H9 (cell line): ENCODE data around the gene RNF26. TPM values are rescaled to one million over a fixed set of nuclear protein-coding genes. Genes with fewer than 3 reads are reported as not detected.

Experiments used
- DNase-seq: peaks from one replicate; pipeline ENCODE4 v3.0.0-alpha.2; 2017
- H2AFZ ChIP-seq: one replicate; pipeline ENCODE4 v1.6.1; 2013; ENCODE audit warnings: mild to moderate bottlenecking, low read length, control low read depth, moderate library complexity
- H2AK5ac ChIP-seq: 2 replicates; pipeline ENCODE4 v1.6.1; 2013; ENCODE audit warnings: low read length, control low read depth, mixed read lengths; ENCODE audit not compliant: insufficient read length
- H2BK120ac ChIP-seq: one replicate; pipeline ENCODE4 v1.6.1; 2013; ENCODE audit warnings: low read depth, mild to moderate bottlenecking, low read length, control low read depth, inconsistent platforms; ENCODE audit not compliant: poor library complexity, severe bottlenecking
- H2BK12ac ChIP-seq: 2 replicates; pipeline ENCODE4 v1.6.1; 2013; ENCODE audit warnings: low read length, control low read depth, mixed read lengths, low read depth; ENCODE audit not compliant: insufficient read length
- H2BK15ac ChIP-seq: 2 replicates; pipeline ENCODE4 v1.6.1; 2013; ENCODE audit warnings: low read depth, low read length, control low read depth
- H2BK20ac ChIP-seq: one replicate; pipeline ENCODE4 v1.6.1; 2013; ENCODE audit warnings: low read depth, mild to moderate bottlenecking, low read length, control low read depth, inconsistent platforms; ENCODE audit not compliant: poor library complexity, severe bottlenecking
- H2BK5ac ChIP-seq: 2 replicates; pipeline ENCODE4 v1.6.1; 2013; ENCODE audit warnings: low read length, control low read depth, mixed read lengths; ENCODE audit not compliant: insufficient read length
- H3K14ac ChIP-seq: 2 replicates; pipeline ENCODE4 v1.6.1; 2013; ENCODE audit warnings: low read length, control low read depth; ENCODE audit not compliant: insufficient read depth
- H3K18ac ChIP-seq: 2 replicates; pipeline ENCODE4 v1.6.1; 2013; ENCODE audit warnings: low read depth, mild to moderate bottlenecking, mixed read lengths, low read length, control low read depth; ENCODE audit not compliant: insufficient read length
- H3K23ac ChIP-seq: 2 replicates; pipeline ENCODE4 v1.6.1; 2013; ENCODE audit warnings: low read length, control low read depth, mixed read lengths, low read depth; ENCODE audit not compliant: insufficient read length
- H3K23me2 ChIP-seq: 2 replicates; pipeline ENCODE4 v1.6.1; 2013; ENCODE audit warnings: low read depth, mild to moderate bottlenecking, mixed read lengths, low read length, control low read depth; ENCODE audit not compliant: insufficient read length, poor library complexity, severe bottlenecking
- H3K27ac ChIP-seq: 2 replicates; pipeline ENCODE4 v1.5.1; 2013; ENCODE audit warnings: low read length, control low read depth, mixed read lengths, low read depth; ENCODE audit not compliant: insufficient read length
- H3K27me3 ChIP-seq: 2 replicates; pipeline ENCODE4 v1.6.1; 2013; ENCODE audit warnings: low read length, control low read depth, inconsistent platforms; ENCODE audit not compliant: insufficient read depth
- H3K4ac ChIP-seq: 2 replicates; pipeline ENCODE4 v1.6.1; 2013; ENCODE audit warnings: low read depth, mild to moderate bottlenecking, control low read depth, inconsistent platforms, low read length, moderate library complexity
- H3K4me1 ChIP-seq: 2 replicates; pipeline ENCODE4 v1.6.1; 2013; ENCODE audit warnings: low read length, control low read depth, inconsistent platforms; ENCODE audit not compliant: insufficient read depth
- H3K4me2 ChIP-seq: 2 replicates; pipeline ENCODE4 v1.6.1; 2013; ENCODE audit warnings: low read length, control low read depth, mixed read lengths; ENCODE audit not compliant: insufficient read length, insufficient read depth
- H3K56ac ChIP-seq: 2 replicates; pipeline ENCODE4 v1.6.1; 2013; ENCODE audit warnings: low read depth, mild to moderate bottlenecking, mixed read lengths, low read length, control low read depth; ENCODE audit not compliant: insufficient read length
- H3K79me1 ChIP-seq: 2 replicates; pipeline ENCODE4 v1.6.1; 2013; ENCODE audit warnings: low read depth, mild to moderate bottlenecking, moderate library complexity, low read length, control low read depth, inconsistent platforms; ENCODE audit not compliant: insufficient read depth, poor library complexity, severe bottlenecking
- H3K79me2 ChIP-seq: 2 replicates; pipeline ENCODE4 v1.6.1; 2013; ENCODE audit warnings: low read length, control low read depth, inconsistent platforms; ENCODE audit not compliant: insufficient read depth
- H3K9ac ChIP-seq: 2 replicates; pipeline ENCODE4 v1.6.1; 2013; ENCODE audit warnings: low read length, control low read depth, mixed read lengths; ENCODE audit not compliant: insufficient read length; ENCODE audit errors: extremely low read depth
- H3K9me3 ChIP-seq: one replicate; pipeline ENCODE4 v1.6.1; 2013; ENCODE audit warnings: low read depth, low read length, inconsistent platforms; ENCODE audit not compliant: control insufficient read depth
- H3T11ph ChIP-seq: one replicate; pipeline ENCODE4 v1.6.1; 2013; ENCODE audit warnings: mild to moderate bottlenecking, low read length, control low read depth, inconsistent platforms
- H4K20me1 ChIP-seq: one replicate; pipeline ENCODE4 v1.6.1; 2013; ENCODE audit not compliant: control insufficient read depth, insufficient read length, insufficient read depth
- H4K5ac ChIP-seq: 2 replicates; pipeline ENCODE4 v1.6.1; 2013; ENCODE audit warnings: low read depth, mild to moderate bottlenecking, mixed read lengths, low read length, control low read depth; ENCODE audit not compliant: insufficient read length
- H4K8ac ChIP-seq: replicated peaks from 2 replicates; pipeline ENCODE4 v1.6.1; 2013; ENCODE audit warnings: low read length, control low read depth, mixed read lengths, low read depth; ENCODE audit not compliant: insufficient read length
- H4K91ac ChIP-seq: 2 replicates; pipeline ENCODE4 v1.6.1; 2013; ENCODE audit warnings: low read depth, mild to moderate bottlenecking, moderate library complexity, mixed read lengths, low read length, control low read depth; ENCODE audit not compliant: insufficient read length
- H3K27ac Mint-ChIP-seq, 3 experiments: 2 replicates in 2 of 3; 3 replicates in 1 of 3; pipeline ENCODE4 v1.8.0; 2020 to 2021; ENCODE audit warnings: mixed read lengths in 3 of 3, mild to moderate bottlenecking in 1 of 3, moderate library complexity in 1 of 3
- H3K27me3 Mint-ChIP-seq: 2 replicates; pipeline ENCODE4 v1.8.0; 2021; ENCODE audit warnings: low read depth, mild to moderate bottlenecking, moderate library complexity, mixed read lengths
- H3K36me3 Mint-ChIP-seq, 3 experiments: 2 replicates in 2 of 3; 3 replicates in 1 of 3; pipeline ENCODE4 v1.8.0; 2020 to 2021; ENCODE audit warnings: low read depth in 3 of 3, mixed read lengths in 3 of 3; ENCODE audit not compliant: insufficient read depth in 1 of 3
- H3K4me1 Mint-ChIP-seq, 2 experiments: 2 replicates each; pipeline ENCODE4 v1.8.0; 2020; ENCODE audit warnings: mixed read lengths in 2 of 2
- H3K4me3 Mint-ChIP-seq, 2 experiments: 2 replicates in 1 of 2; 3 replicates in 1 of 2; pipeline ENCODE4 v1.8.0; 2020 to 2021; ENCODE audit warnings: mild to moderate bottlenecking in 2 of 2, mixed read lengths in 2 of 2, moderate library complexity in 1 of 2
- H3K9me3 Mint-ChIP-seq, 2 experiments: 2 replicates in 1 of 2; 3 replicates in 1 of 2; pipeline ENCODE4 v1.8.0; 2020; ENCODE audit warnings: mild to moderate bottlenecking in 2 of 2, mixed read lengths in 2 of 2, moderate library complexity in 1 of 2
- WGBS: extraction: QIAGEN DNeasy Blood & Tissue Kit; methylation state at CpG from one replicate; pipeline ENCODE4 v1.1.7; 2013; ENCODE audit warnings: missing lambda C conversion rate, low lambda C conversion rate, mixed read lengths; ENCODE audit not compliant: insufficient read length; ENCODE audit errors: extremely low coverage; 5-methylcytosine and 5-hydroxymethylcytosine counted together
- total RNA-seq: library from RNA; stranded (reverse); gene quantifications from 2 replicates; pipeline ENCODE4 v1.2.1, GENCODE V29; 2021
- TF ChIP-seq, protein P1 (sequence below): fragments of 200-600 bp; sonication (generic); conservative IDR thresholded peaks from 3 replicates; pipeline ENCODE4 v1.8.0; 2021; ENCODE audit warnings: antibody characterized with exemption, mild to moderate bottlenecking

The RNF26 gene
- total RNA-seq, 1 experiment from 2014 or later = 57.6 TPM

DNA sequence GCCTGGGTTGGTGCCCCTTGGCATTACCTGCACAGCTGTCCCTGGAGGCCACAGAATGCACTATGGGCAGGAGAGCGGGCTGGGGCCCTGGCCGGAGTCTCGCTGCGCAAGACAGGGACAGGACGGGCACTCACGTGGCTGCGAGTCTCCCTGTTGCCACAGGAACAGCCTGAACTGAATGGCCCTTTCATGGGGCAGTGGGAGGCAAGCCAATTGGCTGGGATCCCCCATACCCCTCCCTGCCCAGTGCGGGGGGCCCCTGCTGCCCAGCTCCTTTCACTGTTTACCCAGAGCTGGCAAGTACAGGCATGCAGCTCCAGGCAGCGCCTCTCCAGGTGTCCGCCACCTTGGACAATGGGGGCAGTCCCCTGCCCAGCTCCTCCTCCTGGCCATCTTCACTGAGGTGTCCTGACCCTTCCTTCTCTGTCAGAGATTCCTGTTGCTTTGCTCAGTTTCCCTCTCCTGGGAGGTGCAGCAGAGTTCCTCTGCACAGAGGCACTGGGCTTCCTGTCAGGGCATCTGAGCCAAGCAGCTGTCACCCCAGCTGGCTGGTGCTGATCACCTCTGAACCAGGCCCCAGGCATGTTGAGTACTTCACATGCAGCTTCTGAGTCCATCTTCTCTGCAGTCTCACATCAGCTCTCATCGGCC, 42.0 kb downstream of the RNF26 start:
- H3K4me3 Mint-ChIP-seq = no peak overlapping the region; a peak in 1 of 5 replicates
- H3K4me1 ChIP-seq = peaks cover 3% of the 10 kb centered on the region; the same call in 1 of the 2 replicates

More for the DNA sequence above, 42.0 kb downstream of the RNF26 start:
- H3K4me1 Mint-ChIP-seq = peaks cover 66 to 76% of the 10 kb centered on the region in 2 experiments
- no peaks in the 10 kb centered on the region for H3K79me2 ChIP-seq
- no peak overlapping the region for H3K4ac ChIP-seq
- H2AFZ ChIP-seq = no peak overlapping the region
- no peak overlapping the region for H3K56ac ChIP-seq
- peaks cover 0 to 3% (median 0%) of the 10 kb centered on the region in 3 experiments; a peak in 1 of 7 replicates for H3K36me3 Mint-ChIP-seq
- no peak overlapping the region for H3K27ac ChIP-seq
- no peak overlapping the region for H3K14ac ChIP-seq
- H4K8ac ChIP-seq = no peak overlapping the region
- no CpG with 5 or more reads among the region's 11 CpGs for WGBS
- H2BK5ac ChIP-seq = no peak overlapping the region
- TF ChIP-seq, protein P1, sequence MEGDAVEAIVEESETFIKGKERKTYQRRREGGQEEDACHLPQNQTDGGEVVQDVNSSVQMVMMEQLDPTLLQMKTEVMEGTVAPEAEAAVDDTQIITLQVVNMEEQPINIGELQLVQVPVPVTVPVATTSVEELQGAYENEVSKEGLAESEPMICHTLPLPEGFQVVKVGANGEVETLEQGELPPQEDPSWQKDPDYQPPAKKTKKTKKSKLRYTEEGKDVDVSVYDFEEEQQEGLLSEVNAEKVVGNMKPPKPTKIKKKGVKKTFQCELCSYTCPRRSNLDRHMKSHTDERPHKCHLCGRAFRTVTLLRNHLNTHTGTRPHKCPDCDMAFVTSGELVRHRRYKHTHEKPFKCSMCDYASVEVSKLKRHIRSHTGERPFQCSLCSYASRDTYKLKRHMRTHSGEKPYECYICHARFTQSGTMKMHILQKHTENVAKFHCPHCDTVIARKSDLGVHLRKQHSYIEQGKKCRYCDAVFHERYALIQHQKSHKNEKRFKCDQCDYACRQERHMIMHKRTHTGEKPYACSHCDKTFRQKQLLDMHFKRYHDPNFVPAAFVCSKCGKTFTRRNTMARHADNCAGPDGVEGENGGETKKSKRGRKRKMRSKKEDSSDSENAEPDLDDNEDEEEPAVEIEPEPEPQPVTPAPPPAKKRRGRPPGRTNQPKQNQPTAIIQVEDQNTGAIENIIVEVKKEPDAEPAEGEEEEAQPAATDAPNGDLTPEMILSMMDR = no peak
- no peak overlapping the region for H3T11ph ChIP-seq
- no peak overlapping the region for H2BK20ac ChIP-seq
- H3K79me1 ChIP-seq = no peaks in the 10 kb centered on the region
- H3K27me3 ChIP-seq = peaks cover 3% of the 10 kb centered on the region; the same call in 1 of the 2 replicates
- peaks cover 16% of the 10 kb centered on the region for H3K27me3 Mint-ChIP-seq
- H2AK5ac ChIP-seq = no peak overlapping the region
- no peak overlapping the region for H3K18ac ChIP-seq
- no peak overlapping the region for H4K5ac ChIP-seq
- H3K23ac ChIP-seq = no peak overlapping the region
- H3K9me3 ChIP-seq = no peaks in the 10 kb centered on the region
- H2BK12ac ChIP-seq = no peak overlapping the region
- H3K27ac Mint-ChIP-seq = peak overlapping the region in 2 of 3 experiments; percentile 27 to 70; a peak in 1 of 7 replicates
- no peak for DNase-seq
- H4K91ac ChIP-seq = no peak overlapping the region
- no peak overlapping the region for H2BK15ac ChIP-seq
- H3K9me3 Mint-ChIP-seq = no peaks in the 10 kb centered on the region
- no peak overlapping the region for H3K4me2 ChIP-seq
- H4K20me1 ChIP-seq = no peaks in the 10 kb centered on the region
- H3K9ac ChIP-seq = no peak overlapping the region
- no peak overlapping the region for H2BK120ac ChIP-seq
- peaks cover 5% of the 10 kb centered on the region for H3K23me2 ChIP-seq
